GM18858 (cell line): ENCODE results near the gene ZNF394.
A peak's percentile ranks its signal among the peaks of the same experiment; 100 is the strongest.

ENCODE experiments used
- ATAC-seq: cut with Tn5 transposase; IDR thresholded peaks from one replicate; pipeline ENCODE4 v1.9.1; 2021; ENCODE audit not compliant: unreplicated experiment

The ZNF394 gene

DNA sequence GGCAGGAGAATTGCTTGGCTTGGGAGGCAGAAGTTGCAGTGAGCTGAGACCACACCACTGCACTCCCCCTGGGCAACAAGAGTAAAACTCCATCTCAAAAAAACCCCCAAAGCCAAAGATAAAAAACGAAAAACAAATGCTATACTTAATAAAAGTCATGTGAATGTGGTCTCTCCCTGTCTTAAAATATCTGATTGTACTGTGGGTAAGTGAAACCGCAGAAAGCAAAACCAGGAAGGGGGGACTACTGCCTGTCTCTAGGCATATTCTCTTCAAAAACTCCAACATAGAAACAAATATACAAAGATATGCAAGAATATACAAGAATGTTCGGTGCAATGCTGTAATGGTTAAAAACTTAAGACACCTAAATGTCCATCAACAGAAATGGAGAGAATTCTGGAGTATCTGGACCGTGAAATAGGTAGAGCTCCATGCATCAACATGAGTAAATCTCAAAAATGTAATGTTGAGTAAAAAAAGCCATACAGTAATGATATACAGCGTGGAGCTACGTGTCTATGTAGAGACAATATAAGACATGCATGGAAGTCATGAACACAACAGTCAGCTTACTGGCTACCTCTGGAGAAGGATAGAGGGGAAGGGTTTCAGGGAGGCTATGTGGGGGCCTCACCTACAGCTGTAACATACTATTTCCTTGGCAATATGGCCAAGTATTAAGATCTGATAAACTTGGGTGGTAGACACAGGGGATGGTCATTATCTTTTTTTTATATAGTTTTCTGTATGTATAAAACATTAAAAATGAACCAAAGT, 2.1 kb downstream of the ZNF394 start:
- ATAC-seq, result no peak

DNA sequence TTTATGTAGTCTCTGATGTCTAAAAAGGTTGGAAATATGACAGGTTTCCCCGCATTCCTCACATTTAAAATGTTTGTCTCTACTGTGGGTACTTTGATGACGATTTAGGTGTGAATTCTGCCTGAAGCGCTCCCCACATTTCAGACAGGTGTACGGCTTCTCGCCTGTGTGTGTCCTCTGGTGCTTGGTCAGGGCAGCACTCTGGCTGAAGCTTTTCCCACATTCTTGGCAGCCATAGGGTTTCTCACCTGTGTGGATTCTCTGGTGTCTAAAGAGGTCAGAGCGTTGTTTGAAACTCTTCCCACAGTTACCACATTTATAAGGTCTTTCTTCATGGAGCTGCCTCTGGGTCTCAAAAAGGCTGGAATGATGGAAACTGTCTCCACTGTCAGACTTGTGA, 6.3 kb downstream of the ZNF394 start:
- no peak for ATAC-seq

DNA sequence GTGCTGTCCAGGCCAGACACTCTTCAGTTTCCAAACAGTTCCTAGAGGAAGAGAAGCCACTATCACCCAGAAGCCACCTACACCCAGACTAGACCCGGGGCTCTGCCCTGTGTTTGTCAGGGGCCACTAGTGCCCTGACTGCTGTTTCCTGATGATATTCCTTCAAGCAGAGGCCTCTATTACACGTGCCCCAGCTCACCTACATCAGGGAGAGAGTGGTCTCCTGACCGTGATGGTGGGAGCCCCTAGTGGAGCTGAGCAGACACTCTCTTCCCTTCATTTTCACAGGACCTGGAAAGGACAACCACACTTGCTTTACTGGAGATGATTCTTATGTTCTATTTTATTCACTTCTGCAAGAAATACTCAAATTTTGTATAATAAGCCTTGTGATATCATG, 9.2 kb downstream of the ZNF394 start:
- ATAC-seq, result no peak

DNA sequence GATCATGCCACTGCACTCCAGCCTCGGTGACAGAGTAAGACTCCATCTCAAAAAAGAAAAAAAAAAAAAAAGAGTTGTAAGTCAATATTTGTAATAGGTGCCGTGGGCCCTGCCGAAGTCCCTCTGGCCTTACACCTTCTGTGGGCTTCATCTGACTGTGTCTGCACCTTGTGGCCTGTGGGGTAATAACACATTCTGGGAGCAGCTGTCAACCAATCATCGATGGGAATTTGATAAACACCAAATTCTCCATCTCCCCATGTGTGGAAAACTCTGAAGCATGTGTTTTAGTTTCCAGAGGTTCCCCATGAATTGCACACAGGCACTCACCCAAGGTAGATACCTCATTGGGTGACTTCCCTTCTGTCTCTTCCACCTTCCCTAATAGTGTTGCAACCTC, 10.8 kb downstream of the ZNF394 start:
- no peak for ATAC-seq

DNA sequence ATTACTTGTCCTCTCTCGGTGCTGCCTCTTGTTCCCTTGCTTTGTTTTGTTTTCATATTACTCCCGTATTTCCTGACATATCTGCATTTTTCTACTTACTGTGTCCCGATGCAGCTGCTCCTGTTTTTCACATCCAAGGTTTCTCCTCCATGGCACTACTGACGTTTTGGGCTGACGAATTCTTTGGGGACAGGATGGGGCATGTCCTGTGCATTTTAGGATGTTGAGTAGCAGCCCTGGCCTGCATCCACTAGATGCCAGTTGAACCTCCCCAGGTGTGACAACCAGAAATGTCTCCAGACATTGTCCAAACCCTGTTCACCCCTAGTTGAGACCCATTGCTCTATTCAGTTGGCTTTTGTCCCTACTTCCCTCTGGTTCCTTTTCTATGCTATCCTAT, 15.0 kb downstream of the ZNF394 start:
- ATAC-seq, result no peak

DNA sequence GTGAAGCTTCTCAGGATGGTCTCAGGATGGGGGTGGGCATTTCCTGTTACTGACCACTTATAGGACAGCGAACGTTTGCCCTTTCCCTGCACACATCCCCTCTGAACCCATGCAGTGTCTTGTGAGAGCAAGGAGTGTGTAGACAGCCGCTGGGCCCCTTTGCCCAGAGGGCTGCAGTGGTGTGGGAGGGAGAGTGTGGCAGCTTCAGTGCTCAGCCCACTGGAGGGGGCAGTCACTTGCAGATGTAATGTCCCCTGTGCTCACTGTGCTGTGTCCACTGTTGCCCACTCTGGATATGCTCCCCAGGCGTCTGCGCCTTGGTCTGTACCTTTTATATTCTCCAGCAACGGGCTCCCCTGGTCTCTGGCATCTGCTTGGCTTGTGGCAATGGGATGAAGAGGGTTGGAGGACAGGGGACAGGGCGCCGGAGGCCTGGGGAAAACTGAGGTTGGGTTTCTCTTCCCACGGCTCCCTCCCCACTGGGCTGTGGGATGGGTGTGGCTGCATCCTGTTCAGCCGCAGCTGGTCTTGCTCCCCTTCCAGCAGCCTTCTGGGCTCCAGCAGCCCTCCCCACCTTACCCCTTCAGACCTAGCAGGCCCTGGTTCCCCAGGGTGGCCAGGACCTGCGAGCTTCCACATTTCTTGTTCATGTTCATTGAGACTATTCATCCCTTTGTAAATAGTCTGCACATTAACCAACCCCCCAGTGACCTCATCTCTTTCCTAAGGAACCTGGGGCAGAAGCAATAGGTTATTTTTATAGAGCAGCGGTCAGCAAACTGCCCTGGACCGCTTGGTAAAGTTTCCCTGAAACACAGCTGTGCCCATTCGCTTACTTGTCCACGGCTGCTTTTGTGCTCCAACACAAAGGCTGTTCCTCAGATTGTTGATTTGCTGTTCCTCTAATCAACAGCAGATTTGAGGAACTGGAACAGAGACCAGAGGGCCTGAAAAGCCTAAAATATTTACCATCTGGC, 21.3 kb downstream of the ZNF394 start:
- ATAC-seq, result no peak

DNA sequence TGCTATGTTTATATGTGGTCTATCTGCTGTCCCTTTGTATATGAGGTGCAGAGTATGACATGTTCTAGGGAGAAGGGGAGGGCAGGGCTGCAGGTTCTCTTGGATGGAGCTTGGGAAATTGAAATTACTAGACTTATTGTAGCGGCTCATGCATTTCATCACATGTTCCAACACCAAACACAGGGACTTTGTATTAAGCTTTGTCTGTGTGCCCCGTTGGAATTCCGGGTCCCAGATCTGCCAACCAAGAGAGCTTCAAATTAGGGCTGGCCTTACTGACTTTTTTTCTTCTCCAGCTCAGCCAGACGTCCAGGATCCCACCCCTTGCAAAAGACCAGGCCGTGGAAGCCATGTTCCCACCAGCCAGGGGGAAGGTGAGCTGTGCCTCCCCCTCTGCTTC, 24.0 kb downstream of the ZNF394 start:
- ATAC-seq, result no peak

DNA sequence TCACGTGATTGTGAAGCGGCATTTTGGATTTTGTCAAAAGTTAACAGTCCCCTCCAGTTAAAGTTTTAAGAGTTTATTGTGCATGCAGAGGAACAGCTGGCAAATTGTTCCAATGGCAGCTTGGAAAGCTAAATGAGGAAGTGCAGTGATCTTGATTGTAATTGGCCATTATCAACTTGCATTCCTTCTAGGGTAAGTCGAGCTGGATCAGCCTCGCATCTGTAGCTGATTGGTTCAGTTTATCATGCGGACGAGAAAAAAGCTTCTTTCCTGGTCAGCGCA, 26.8 kb downstream of the ZNF394 start:
- ATAC-seq, result no peak

DNA sequence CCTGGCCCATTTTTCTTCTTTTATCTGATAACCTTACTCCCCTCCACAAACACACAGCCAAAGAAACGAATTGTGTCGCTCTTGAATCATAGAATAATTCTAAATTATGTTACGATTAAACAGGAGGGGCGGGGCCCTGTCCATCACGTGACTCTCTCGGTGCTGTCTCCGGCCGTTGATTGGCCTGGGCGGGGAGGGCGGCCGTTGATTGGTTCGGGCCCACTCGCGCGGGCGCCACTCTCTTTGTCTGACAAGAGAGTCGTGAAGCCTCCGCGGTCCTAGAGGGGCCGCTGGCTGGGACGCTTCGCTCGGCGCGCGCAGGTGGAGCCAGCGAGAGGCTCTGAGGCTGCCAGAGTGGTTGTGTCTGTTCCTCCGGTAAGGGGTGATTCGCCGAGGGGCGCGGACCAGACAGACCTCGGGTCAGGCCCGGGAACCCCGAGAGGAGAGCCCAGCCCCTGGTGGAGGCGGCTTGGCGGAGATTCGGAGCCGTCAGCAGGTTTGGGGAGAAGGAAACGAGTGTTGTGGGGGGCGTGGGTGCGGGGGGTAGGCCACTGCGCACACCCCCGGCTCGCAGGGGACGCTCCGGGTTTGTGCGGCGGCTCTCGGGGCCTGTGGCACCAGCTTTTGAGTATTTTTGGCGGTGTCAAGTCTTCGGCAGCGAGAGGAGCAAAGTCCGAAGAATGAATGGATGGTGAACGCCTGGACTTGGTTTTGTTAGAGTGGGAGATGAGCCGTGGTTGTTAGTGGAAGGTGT, 27.3 kb downstream of the ZNF394 start, which contains the start of gene ZNF789:
TSS of gene ZNF789 (plus strand) at position 330 of the 754 bp plus-strand sequence. CDS start 3,567 bp downstream, outside the sequence.
- peak; percentile 78 for ATAC-seq

DNA sequence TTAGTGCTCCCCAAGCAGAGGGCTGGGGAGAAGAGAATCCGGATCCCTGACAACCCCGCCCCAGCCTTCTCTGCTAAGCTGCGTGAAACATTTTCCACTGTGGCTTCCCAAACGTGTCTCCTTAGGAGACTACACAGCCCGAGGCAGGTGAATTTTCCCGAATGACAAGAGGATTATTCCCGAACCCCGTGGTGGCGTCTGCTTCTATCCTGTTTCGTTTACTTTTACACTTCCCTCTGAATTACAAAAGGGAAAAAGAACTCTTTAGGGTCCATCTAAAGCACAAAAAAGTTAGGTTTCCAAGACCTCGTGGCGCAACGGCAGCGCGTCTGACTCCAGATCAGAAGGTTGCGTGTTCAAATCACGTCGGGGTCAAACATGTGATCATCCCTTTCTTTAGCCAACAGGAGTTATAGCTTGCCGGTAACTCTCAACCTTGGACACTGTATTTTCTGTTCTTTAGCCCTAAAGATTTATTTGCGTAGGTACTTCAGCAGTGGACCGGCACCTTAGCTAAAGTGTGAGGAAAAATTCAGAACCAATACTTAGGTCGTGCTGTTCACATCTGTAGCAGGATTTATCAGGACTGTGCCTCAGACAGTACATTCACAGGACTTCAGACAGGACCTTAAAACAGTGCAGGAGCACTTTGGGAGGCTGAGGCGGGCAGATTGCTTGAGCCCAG, 30.6 kb downstream of the ZNF394 start:
- ATAC-seq, result no peak

DNA sequence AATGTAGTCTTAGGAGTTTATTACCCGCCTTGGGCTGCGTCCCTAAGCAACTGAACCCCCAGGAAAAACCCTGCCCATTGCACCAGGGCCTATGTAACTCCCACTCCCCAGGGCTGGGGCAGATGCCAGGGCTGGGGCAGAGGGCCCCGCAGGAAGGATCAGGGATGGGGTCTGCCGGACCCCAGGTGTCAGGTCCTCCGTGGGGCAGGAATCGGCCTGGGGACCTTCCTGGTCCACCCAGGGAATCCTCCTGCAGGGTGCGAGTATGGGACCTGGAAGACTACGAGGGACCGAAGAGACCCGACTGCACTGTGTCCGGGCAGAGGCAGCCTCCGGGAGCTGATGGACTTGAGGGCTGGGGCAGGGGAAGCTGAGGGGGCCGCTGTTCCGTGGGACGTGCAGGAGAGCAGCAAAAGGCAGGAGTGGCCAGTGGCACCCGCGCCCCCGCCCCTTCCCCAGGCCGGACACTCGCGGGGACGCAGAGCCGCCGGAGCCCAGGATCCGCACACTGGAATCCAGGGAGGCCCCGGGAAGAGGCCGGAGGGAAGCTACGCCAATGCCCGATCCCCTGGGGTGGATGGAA, 31.7 kb downstream of the ZNF394 start:
- ATAC-seq, result no peak

DNA sequence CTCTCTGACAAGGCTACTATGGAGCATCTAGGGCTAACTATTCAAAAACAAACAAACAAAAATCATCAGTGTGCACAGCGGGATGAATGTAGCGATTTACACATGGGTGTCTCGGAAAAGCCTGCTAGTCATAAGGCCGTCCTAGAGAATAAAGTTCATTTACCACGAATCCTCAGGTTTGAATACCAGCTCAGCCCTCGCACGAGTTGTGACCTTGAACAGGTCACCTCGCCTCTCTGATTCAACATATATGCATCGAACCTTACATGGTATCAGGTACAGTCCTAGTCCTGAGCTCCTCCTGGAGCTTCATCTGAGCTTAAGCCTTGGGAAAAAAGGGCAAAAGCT, 34.7 kb downstream of the ZNF394 start:
- peak; percentile 4 for ATAC-seq

DNA sequence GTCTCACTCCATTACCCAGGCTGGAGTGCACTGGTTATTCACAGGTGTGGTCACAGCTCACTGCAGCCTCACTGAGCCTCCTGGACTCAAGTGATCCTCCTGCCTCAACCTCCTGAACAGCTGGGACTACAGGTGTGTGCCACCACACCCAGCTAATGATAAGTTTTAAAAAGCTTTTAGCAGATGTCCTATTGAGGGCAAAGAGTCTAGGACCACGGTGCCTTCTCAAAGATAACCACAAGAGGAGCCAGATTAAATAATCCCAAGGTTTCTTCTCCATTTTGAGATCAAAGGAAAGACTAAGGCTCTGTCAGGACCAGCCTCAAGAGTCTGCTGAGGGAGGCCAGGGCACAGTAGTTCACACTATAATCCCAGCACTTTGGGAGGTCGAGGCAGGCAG, 38.9 kb downstream of the ZNF394 start:
- ATAC-seq, result no peak

DNA sequence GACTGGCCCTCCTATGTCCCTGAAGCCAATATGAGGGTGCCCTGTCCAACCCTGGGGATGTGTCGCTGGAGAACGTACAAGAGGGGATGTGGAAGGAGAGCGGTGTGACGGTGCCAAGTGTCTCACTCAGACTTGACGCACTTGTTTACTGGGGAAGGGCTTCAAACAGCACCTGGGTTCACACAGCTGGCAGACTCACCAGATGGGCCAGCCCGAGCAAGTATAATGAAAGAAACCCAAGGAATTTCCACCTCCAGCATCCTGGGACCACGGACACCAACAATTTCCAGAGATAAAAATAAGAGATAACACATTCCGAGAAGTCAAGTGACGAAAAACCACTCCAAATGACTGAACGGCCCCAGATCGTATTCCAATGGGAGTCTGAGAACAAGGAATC, 39.4 kb downstream of the ZNF394 start:
- no peak for ATAC-seq

DNA sequence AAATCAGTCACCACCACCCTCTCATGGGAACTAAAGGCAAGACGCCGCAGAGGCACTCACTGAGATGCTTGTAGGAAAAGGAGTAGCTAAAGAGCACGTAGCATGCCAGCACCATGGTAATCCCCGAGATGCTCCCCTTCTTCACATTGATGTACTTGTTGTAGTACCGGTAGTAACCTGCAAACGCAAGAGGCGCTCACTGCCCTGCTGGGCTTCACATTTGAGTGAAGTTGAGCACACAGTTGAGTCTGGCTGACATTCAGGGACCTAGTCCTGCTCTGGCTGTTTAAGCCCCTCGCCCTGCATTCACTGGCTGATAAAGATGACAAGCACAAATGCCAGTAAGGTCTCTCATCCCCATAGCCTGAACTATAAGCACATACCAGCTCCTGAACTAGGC, 41.0 kb downstream of the ZNF394 start:
- ATAC-seq, result no peak

DNA sequence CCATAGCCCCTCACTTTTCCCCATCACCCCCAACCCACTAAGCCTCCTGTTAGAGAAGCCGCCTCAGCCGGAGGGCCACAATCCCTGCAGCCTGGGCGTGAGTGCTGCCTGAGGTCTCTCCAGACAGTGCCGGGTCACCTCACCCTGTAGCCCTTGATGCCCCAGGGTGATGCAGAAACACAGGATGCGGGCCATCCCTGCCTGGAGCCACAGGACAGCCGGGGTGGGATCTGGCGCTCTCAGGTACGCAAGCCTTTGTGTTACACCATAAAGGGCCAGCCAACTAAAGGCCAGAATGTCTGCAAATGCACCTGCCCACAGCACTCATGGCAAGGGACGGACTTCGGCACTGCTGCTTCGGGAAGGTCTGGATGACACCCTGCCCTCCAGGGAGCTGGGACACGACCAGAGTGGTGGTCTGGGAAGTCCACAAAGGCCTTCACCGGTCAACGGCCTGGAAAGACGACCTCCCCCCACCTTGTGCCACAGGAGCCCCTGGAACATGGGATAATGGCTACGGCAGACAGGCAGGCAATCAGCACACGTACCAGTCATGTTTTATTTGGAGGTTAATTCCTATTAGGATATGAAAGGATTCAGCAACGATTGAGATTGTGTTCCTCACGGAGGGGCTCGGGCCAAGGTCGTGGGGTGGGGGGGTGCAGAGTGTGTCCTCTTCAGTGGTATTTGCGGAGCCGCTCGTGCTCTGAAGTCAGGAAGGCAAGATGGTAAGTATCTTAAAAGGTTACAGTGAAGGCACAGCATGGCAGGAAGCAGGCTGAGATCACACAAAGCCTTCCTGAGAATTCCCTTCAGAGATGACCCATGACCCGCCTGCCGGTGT, 42.2 kb downstream of the ZNF394 start:
- no peak for ATAC-seq

DNA sequence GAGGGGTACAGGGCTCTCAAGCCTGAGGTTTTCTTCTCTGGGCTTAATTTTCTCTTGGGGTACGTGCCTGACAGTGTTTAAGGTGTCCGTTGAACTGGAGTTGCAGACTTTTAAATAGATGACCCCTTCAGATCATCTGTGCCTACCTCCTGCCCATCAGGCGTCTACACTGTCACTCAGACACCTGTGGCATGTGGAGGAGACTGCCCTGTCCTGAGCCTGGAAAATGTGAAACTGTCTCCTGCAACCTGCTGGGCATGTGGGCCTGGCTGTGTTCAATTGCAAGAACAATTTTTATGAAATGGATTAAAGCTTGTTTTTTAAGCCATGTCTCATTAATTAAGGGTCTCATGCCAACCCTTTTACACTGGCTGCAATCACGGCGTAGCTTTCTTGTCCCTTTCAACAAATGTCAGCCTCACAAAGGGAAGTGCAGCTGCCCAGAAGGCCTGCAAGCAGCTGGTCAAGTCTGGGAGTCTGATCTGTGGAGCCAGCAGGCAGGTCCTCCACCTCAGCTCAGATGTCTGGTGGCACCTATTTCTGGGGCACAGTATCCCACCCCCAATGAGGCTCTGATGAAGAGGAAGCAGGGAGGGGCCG, 42.9 kb downstream of the ZNF394 start:
- ATAC-seq, result no peak

DNA sequence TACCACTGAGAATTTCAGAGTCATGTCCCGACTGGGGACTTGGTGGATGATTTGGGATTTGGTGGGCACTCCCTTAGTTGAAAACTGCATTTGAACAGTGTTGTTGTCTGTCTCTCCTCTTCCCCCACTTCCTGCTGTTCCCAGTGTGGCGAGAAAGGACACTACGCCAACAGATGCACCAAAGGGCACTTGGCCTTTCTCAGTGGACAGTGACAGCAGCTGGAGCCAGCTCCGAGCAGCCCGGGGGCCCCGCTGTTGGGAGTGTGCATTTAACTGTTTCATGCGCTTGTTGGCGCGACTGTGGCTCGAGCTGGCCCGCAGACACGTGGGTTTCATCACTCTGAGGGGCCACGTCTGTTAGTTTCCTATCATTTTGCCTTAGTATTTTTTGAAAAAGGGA, 43.8 kb downstream of the ZNF394 start:
- no peak for ATAC-seq

DNA sequence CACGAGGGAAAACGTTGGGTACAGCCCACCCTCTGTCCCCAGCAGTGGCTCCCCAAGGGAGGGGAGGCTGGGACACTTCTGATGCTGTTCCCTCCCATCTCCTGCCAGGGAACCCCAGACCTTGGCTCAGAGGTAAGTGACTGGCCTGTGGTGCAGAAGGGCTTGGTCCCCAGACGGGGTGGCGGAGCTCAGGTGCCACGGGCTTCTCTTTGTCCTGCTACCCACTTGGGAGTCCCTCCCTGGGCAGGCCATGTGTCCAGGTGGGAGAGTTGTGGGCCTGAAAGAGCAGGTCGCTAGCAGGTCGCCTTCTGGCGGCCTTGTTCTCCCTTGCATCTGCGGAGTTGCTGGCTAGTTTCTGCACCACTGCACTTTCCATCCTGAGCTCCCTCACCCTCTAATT, 44.2 kb downstream of the ZNF394 start:
- no peak for ATAC-seq
